Stomach (tissue), 4 donors: Measurements from ENCODE around the gene CTNND2.

Experiments used
- CTCF ChIP-seq, 7 experiments: fragments of 450-650 bp in 4 of 7; fragments of 200-600 bp in 3 of 7; sonication (generic) in 3 of 7; IDR thresholded peaks; one replicate each; pipeline ENCODE4 v1.5.1; 2016 to 2019; ENCODE audit warnings: antibody characterized with exemption in 7 of 7, control low read depth in 2 of 7, mild to moderate bottlenecking in 1 of 7
- EP300 ChIP-seq: sonication (generic); formaldehyde crosslinking; IDR thresholded peaks from one replicate; pipeline ENCODE4 v1.6.1; 2017; ENCODE audit warnings: antibody characterized with exemption
- POLR2A ChIP-seq, 4 donors: fragments of 450-650 bp; IDR thresholded peaks; one replicate each; pipeline ENCODE4 v1.6.1; 2016; ENCODE audit warnings: antibody characterized with exemption in 4 of 4, control low read depth in 2 of 4, mild to moderate bottlenecking in 1 of 4, moderate library complexity in 1 of 4
- POLR2AphosphoS5 ChIP-seq, 3 donors: sonication (generic); formaldehyde crosslinking; IDR thresholded peaks; one replicate each; pipeline ENCODE4 v1.6.1; 2016; ENCODE audit warnings: antibody characterized with exemption in 3 of 3

GRCh38 chr5:11400316-11400715 lies 503.9 kb downstream of the CTNND2 start:
- TF ChIP-seq CTCF (IDR thresholded peaks at IDR 0.05), result no peak
- no peak for TF ChIP-seq POLR2AphosphoS5 (IDR thresholded peaks at IDR 0.05)
- no peak for TF ChIP-seq POLR2A (IDR thresholded peaks at IDR 0.05)
- TF ChIP-seq EP300, result no peak
